ENCODE measurements around the gene SLC13A5.

DNA sequence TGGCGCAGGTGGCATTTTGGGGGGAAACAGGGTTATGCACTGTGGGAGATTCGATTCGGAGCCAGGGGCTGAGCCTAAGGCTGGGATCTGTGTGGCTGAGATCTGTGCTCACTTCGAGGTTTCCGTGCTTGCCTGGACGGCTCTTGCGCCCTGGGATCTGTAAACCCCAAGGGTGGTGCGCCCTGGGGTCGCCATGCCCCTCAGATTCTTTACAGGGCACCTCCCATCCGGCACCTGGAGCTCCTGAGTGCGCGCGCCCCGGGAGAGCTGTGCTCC, 377 bp downstream of the SLC13A5 start:
- TF ChIP-seq, protein P1, sequence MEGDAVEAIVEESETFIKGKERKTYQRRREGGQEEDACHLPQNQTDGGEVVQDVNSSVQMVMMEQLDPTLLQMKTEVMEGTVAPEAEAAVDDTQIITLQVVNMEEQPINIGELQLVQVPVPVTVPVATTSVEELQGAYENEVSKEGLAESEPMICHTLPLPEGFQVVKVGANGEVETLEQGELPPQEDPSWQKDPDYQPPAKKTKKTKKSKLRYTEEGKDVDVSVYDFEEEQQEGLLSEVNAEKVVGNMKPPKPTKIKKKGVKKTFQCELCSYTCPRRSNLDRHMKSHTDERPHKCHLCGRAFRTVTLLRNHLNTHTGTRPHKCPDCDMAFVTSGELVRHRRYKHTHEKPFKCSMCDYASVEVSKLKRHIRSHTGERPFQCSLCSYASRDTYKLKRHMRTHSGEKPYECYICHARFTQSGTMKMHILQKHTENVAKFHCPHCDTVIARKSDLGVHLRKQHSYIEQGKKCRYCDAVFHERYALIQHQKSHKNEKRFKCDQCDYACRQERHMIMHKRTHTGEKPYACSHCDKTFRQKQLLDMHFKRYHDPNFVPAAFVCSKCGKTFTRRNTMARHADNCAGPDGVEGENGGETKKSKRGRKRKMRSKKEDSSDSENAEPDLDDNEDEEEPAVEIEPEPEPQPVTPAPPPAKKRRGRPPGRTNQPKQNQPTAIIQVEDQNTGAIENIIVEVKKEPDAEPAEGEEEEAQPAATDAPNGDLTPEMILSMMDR (IDR thresholded peaks at IDR 0.05), result no peak
- TF ChIP-seq POLR2A (IDR thresholded peaks at IDR 0.05), result no peak
- no peak for TF ChIP-seq EP300 (IDR thresholded peaks at IDR 0.05)
